Transverse colon (tissue), 4 donors: ENCODE measurements around the gene ESRRA. TPM values are rescaled to one million over a fixed set of nuclear protein-coding genes. Genes with fewer than 3 reads are reported as not detected.

ENCODE experiments used
- DNase-seq: peaks from one replicate; pipeline ENCODE4 v3.0.0-alpha.2; 2019
- H3K27ac ChIP-seq, 4 donors: fragments of 200-600 bp; sonication (generic); 2 replicates each; pipeline ENCODE4 v1.5.1; 2016 to 2018; ENCODE audit warnings: inconsistent platforms in 4 of 4
- H3K27me3 ChIP-seq: fragments of 200-600 bp; sonication (generic); 2 replicates; pipeline ENCODE4 v1.5.1; 2017; ENCODE audit warnings: inconsistent platforms
- H3K36me3 ChIP-seq, 4 donors: fragments of 200-600 bp; sonication (generic); 2 replicates each; pipeline ENCODE4 v1.5.1; 2017 to 2019; ENCODE audit warnings: inconsistent platforms in 4 of 4
- H3K4me1 ChIP-seq, 4 donors: fragments of 200-600 bp; sonication (generic); 2 replicates each; pipeline ENCODE4 v1.5.1; 2017 to 2020; ENCODE audit warnings: inconsistent platforms in 4 of 4
- H3K4me3 ChIP-seq, 4 donors: fragments of 200-600 bp; sonication (generic); 1 replicate in 1 of 4; 2 replicates in 3 of 4; pipeline versions ENCODE4 v1.5.1 to v1.6.1; 2017 to 2019; ENCODE audit warnings: inconsistent platforms in 4 of 4
- H3K9me3 ChIP-seq, 2 donors: fragments of 200-600 bp; sonication (generic); 2 replicates each; pipeline ENCODE4 v1.5.1; 2017 to 2019; ENCODE audit warnings: inconsistent platforms in 2 of 2
- CTCF ChIP-seq, 5 experiments: fragments of 200-600 bp in 3 of 5; fragments of 450-650 bp in 2 of 5; sonication (generic) in 3 of 5; IDR thresholded peaks; 1 replicate in 2 of 5; 2 replicates in 3 of 5; pipeline ENCODE4 v1.5.1; 2016 to 2017; ENCODE audit warnings: antibody characterized with exemption in 5 of 5, inconsistent platforms in 3 of 5, mild to moderate bottlenecking in 2 of 5, moderate library complexity in 1 of 5
- EP300 ChIP-seq: sonication (generic); formaldehyde crosslinking; IDR thresholded peaks from one replicate; pipeline ENCODE4 v1.6.1; 2017; ENCODE audit warnings: antibody characterized with exemption, low read depth
- POLR2A ChIP-seq: fragments of 450-650 bp; IDR thresholded peaks from one replicate; pipeline ENCODE4 v1.6.1; 2016; ENCODE audit warnings: antibody characterized with exemption, mild to moderate bottlenecking, moderate library complexity
- POLR2AphosphoS5 ChIP-seq, 3 donors: sonication (generic); formaldehyde crosslinking; IDR thresholded peaks; one replicate each; pipeline ENCODE4 v1.6.1; 2016; ENCODE audit warnings: antibody characterized with exemption in 3 of 3
- WGBS, 2 donors: methylation state at CpG; one replicate each; pipeline ENCODE4 v1.1.5; 2018; ENCODE audit warnings: low coverage in 1 of 2; 5-methylcytosine and 5-hydroxymethylcytosine counted together
- in situ Hi-C, 4 donors: fragments of 200-750 bp; cut with MboI; loops; one replicate each; pipeline versions ENCODE4 v1.15.0 to v1.15.1; 2017; ENCODE audit warnings: low sequenced_read_pairs in 3 of 4, low pct_ligation_motif_present in 1 of 4, low pct_unique_long_range_greater_than_20kb in 1 of 4
- intact Hi-C: fragments of 100-400 bp; cut with DNase I; formaldehyde crosslinking; loops from one replicate; pipeline ENCODE4 v1.15.1; 2023; ENCODE audit warnings: low total_unique reads
- total RNA-seq, 4 donors: library from RNA; depleted of rRNA; stranded (reverse); fragments of >200 nt; gene quantifications; one replicate each; pipeline ENCODE4 v1.1.0, GENCODE V29; 2016

The ESRRA gene
- total RNA-seq, 4 donors from 2014 or later, result 142 to 272 (median 221) TPM

DNA sequence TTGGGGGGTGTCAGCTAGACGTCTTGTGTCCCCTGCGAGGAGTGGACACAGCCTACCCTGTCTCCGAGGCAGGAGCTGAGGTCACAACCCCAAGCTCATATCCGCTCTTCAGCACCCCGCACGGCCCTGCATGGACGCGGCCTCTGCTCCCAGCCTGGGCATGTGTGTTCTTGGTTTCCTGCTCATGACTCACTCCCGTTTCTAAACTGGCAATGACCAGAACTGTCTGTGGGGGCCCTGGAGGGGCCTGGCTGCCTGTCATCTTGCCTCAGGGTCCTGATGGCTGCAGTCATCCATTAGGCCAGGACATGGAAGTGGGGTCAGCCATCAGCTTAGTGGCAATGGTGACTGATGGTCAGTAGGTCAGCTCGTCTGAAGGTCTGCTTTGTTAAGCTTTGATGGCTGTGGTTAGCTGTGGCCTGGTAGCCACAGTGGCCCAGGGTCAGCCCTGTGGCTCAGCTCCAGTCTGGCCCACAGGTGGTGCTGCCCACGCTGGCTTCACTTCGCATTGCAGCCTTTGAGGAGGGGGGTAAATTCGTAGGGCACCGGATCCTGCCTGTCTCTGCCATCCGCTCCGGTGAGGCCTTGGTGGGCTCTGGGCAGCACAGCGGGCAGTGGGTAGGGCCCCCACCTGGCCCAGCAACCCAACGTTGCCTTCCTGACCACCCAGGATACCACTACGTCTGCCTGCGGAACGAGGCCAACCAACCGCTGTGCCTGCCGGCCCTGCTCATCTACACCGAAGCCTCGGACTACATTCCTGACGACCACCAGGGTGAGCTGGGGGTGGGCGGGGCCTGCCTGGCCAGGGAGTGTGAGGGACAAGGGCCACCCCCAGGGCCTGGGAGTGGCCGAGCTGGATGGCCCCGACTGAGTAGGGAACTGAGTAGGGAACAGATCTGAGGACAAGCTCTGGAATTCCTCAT, 42.0 kb upstream of the ESRRA start:
- Histone ChIP-seq H3K27me3 (no peaks in the 10 kb centered on the region), H3K4me3 (no peak overlapping the region), H3K27ac (no peak overlapping the region), H3K36me3 (peaks cover 0 to 24% (median 3%) of the 10 kb centered on the region in 4 donors), H3K4me1 (peaks cover 1 to 15% (median 12%) of the 10 kb centered on the region in 4 donors), H3K9me3 (no peaks in the 10 kb centered on the region)
- in situ Hi-C loops (no loop called here), intact Hi-C loops (no loop called here)
- TF ChIP-seq POLR2A (no peak), CTCF (IDR thresholded peaks at IDR 0.05) (no peak), EP300 (no peak), POLR2AphosphoS5 (IDR thresholded peaks at IDR 0.05) (no peak)
- DNase-seq, result no peak
- 73 to 88% methylated on average over 8 to 20 of the region's 29 CpGs for WGBS, 2 donors

DNA sequence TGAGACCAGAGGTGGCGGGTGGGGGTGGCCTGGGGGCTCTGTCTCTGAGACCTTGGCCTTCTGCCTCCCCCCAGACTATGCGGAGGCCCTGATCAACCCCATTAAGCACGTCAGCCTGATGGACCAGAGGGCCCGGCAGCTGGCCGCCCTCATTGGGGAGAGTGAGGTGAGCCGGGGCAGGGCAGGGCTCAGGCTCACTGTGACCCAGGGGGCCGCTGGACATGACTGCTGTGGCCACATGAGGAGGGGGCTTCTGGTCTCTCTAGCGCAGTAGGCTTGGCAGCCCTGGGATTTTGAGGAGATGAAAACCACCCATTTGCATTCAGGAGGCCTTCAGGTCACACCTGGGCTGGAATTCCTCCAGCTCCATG, 41.4 kb upstream of the ESRRA start:
- H3K27ac ChIP-seq, result no peak overlapping the region
- in situ Hi-C loops, result no loop called here
- no peaks in the 10 kb centered on the region for H3K9me3 ChIP-seq
- H3K36me3 ChIP-seq, result peaks cover 0 to 18% (median 3%) of the 10 kb centered on the region in 4 donors
- TF ChIP-seq CTCF (IDR thresholded peaks at IDR 0.05), result no peak
- no peak for TF ChIP-seq POLR2AphosphoS5 (IDR thresholded peaks at IDR 0.05)
- TF ChIP-seq POLR2A, result no peak
- TF ChIP-seq EP300, result no peak
- intact Hi-C loops, result no loop called here
- H3K4me1 ChIP-seq, result peaks cover 8 to 21% (median 18%) of the 10 kb centered on the region in 4 donors
- no peak for DNase-seq
- WGBS, 2 donors, result 92% methylated on average over 8 of the region's 8 CpGs; no CpG with 5 or more reads in 1 of the 2 donors
- no peak overlapping the region for H3K4me3 ChIP-seq
- H3K27me3 ChIP-seq, result no peaks in the 10 kb centered on the region

DNA sequence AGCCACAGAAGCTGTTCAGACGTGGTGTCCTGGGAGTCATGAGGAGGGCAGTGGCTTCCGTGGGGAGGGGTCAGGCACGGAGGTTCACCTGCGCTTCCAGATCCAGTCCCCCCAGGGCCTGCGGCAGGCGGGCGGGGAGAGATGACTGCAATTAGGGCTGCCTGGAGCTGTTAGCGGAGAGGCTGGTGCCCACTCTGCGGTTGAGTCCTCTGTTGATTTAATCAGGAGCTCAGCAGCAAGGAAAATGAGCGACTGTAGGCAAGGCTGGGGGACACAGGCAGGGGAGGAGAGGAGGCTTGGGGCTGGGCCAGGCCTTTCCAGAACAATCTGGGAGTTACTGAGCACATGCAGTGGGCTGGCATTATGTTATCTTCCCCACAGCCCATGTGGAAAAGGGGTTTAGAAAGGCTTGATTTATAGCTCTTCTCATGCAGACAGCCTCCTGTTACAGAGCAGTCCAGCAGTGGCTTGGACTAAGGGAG, 40.9 kb upstream of the ESRRA start:
- peaks cover 10 to 25% (median 21%) of the 10 kb centered on the region in 4 donors for H3K4me1 ChIP-seq
- peaks cover 0 to 15% (median 3%) of the 10 kb centered on the region in 4 donors for H3K36me3 ChIP-seq
- H3K27ac ChIP-seq, result no peak overlapping the region
- 80 to 94% methylated on average over 1 to 10 of the region's 10 CpGs for WGBS, 2 donors
- H3K4me3 ChIP-seq, result no peak overlapping the region
- no peaks in the 10 kb centered on the region for H3K27me3 ChIP-seq
- DNase-seq, result no peak
- intact Hi-C loops, result no loop called here
- H3K9me3 ChIP-seq, result no peaks in the 10 kb centered on the region
- in situ Hi-C loops, result no loop called here
- no peak for TF ChIP-seq POLR2AphosphoS5 (IDR thresholded peaks at IDR 0.05)
- TF ChIP-seq POLR2A, result no peak
- TF ChIP-seq EP300, result no peak
- TF ChIP-seq CTCF (IDR thresholded peaks at IDR 0.05), result no peak

DNA sequence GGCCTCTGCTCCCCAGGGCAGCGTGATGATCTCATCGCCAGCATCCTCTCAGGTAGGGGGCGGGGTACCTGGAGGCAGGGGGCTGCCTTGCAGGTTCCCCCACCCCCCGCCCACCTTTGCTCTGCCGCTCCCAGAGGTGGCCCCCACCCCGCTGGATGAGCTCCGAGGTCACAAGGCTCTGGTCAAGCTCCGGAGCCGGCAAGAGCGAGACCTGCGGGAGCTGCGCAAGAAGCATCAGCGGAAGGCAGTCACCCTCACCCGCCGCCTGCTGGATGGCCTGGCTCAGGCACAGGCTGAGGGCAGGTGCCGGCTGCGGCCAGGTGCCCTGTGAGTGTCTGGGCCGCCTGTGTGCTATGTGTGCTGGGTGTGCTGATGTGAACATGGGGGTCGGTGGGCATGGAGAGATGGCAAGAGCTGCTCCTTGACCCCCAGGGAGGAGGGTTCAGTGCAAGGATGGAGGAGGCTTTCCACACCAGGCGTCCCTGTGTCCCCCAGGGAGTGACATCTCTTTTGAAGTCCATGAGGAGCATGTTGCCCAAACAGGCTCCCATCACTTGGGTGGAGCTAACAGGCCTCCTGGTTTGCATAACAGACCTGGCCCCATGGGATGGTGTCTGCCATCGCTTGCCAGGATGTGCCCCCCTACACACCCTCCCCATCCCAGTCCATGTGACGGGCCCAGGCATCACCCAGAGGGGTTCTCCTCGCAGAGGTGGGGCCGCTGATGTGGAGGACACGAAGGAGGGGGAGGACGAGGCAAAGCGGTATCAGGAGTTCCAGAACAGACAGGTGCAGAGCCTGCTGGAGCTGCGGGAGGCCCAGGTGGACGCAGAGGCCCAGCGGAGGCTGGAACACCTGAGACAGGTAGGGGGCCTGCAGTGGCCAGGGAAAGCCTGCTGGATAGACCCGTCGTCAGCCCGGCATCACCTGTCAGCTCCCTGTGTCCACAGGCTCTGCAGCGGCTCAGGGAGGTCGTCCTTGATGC, 39.9 kb upstream of the ESRRA start:
- in situ Hi-C loops, result no loop called here
- H3K4me1 ChIP-seq, result peaks cover 10 to 25% (median 21%) of the 10 kb centered on the region in 4 donors
- WGBS, 2 donors, result 91% methylated on average over 4 to 31 of the region's 35 CpGs

More for the DNA sequence above, 39.9 kb upstream of the ESRRA start:
- no peak for DNase-seq
- Histone ChIP-seq H3K27ac (no peak overlapping the region), H3K36me3 (peaks cover 0 to 15% (median 3%) of the 10 kb centered on the region in 4 donors), H3K27me3 (no peaks in the 10 kb centered on the region), H3K4me3 (no peak overlapping the region), H3K9me3 (no peaks in the 10 kb centered on the region)
- no peak for TF ChIP-seq EP300
- TF ChIP-seq CTCF (IDR thresholded peaks at IDR 0.05), result no peak
- TF ChIP-seq POLR2A, result no peak
- no peak for TF ChIP-seq POLR2AphosphoS5 (IDR thresholded peaks at IDR 0.05)
- intact Hi-C loops, result no loop called here
